NT2/D1 (cell line): ENCODE results near the gene TANK.

Experiments
- SUZ12 ChIP-seq: IDR thresholded peaks from 2 replicates; pipeline ENCODE4 v1.6.1; 2011; ENCODE audit not compliant: insufficient read length, insufficient read depth; ENCODE audit errors: extremely low read depth
- YY1 ChIP-seq: IDR thresholded peaks from 2 replicates; pipeline ENCODE4 v1.6.1; 2011; ENCODE audit not compliant: insufficient read length, insufficient read depth
- ZNF274 ChIP-seq: IDR thresholded peaks from 2 replicates; pipeline ENCODE4 v1.6.1; 2011; ENCODE audit warnings: mild to moderate bottlenecking, low read depth, low read length

GRCh38 chr2:161245261-161245553, 85.0 kb downstream of the TANK start:
- no peak for TF ChIP-seq SUZ12
- TF ChIP-seq YY1: no peak
- no peak for TF ChIP-seq ZNF274
